Measurements from ENCODE around the gene SCGB2B2. TPM values are rescaled to one million over a fixed set of nuclear protein-coding genes. Genes with fewer than 3 reads are reported as not detected.
A peak's percentile ranks its signal among the peaks of the same experiment; 100 is the strongest.

SCGB2B2 gene
- total and polyA plus RNA-seq, 9 donors, result 0.11 to 1.6 (median 0.34) TPM

- H3K9me3 ChIP-seq, result peaks cover 0 to 4% of the 10 kb centered on the region in 2 donors
- H3K4me1 ChIP-seq (ENCODE audit: insufficient read depth), result no peaks in the 10 kb centered on the region
- intact Hi-C loops (cut with DNase I), result loop anchor here in 2 of 4 donors (5.0 to 10.0 kb wide), 2 partner anchors 76 to 928 kb away; no protein-coding TSS in a partner anchor
- TF ChIP-seq POLR2A (IDR thresholded peaks at IDR 0.05) (no peak), EP300 (IDR thresholded peaks at IDR 0.05) (no peak)
- TF ChIP-seq, protein P1, sequence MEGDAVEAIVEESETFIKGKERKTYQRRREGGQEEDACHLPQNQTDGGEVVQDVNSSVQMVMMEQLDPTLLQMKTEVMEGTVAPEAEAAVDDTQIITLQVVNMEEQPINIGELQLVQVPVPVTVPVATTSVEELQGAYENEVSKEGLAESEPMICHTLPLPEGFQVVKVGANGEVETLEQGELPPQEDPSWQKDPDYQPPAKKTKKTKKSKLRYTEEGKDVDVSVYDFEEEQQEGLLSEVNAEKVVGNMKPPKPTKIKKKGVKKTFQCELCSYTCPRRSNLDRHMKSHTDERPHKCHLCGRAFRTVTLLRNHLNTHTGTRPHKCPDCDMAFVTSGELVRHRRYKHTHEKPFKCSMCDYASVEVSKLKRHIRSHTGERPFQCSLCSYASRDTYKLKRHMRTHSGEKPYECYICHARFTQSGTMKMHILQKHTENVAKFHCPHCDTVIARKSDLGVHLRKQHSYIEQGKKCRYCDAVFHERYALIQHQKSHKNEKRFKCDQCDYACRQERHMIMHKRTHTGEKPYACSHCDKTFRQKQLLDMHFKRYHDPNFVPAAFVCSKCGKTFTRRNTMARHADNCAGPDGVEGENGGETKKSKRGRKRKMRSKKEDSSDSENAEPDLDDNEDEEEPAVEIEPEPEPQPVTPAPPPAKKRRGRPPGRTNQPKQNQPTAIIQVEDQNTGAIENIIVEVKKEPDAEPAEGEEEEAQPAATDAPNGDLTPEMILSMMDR (IDR thresholded peaks at IDR 0.05), result no peak
- DNase-seq, result no peak
- 82 to 91% (median 86%) methylated on average over 2 of the region's 2 CpGs for WGBS, 3 donors
- H3K27ac ChIP-seq, result no peak overlapping the region
- no peaks in the 10 kb centered on the region for H3K27me3 ChIP-seq
- H3K4me3 ChIP-seq, result no peak overlapping the region
- no peaks in the 10 kb centered on the region for H3K36me3 ChIP-seq
Measured at GRCh38 chr19:34713262-34713637, 36.3 kb upstream of the SCGB2B2 start.

DNA sequence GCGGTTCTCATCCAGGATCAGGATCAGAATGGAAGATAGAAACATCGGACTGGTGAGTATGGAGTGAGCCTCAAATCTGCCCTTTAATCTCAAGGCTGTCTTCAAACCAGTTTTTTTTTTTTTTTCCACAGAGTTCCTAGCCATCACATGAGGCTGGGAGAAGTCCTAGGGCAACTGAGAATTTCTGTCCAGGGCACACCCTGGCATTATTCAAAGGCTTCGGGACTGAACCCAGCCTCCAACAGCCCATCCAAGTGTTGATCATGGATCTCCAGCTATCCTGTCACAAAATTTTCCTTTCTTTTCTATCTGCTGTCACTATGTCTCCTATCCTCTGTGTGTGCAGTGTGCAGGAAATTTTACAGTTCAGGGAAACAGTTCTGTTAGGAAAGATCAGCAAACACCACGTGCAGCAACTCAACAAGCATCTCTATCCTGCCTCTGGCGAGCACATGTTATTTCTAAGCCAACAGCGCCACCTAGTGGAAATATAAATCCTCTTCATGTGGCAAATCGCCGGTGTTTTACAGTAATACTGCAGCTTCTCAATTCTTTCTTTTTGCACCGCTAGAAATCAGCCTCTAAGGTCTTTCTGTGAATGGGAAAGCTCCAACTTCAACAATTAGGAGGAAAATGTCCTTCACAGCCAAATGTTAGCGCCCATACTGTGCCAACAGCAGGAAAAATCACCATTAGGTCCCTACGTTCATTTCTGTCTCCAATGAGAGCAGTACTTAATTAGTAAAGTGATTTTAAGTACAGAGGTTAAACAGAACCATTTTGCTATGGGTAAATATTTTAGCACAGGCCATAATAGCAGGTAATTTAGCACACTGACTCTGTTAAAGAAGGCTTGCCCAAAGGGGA lies 35.7 kb upstream of the SCGB2B2 start:
- Histone ChIP-seq H3K27me3 (no peaks in the 10 kb centered on the region), H3K27ac (no peak overlapping the region), H3K4me3 (no peak overlapping the region), H3K4me1 (ENCODE audit: insufficient read depth) (no peaks in the 10 kb centered on the region), H3K9me3 (peaks cover under 1 to 4% of the 10 kb centered on the region in 2 donors), H3K36me3 (no peaks in the 10 kb centered on the region)
- peak in 2 of 5 donors; percentile 23 to 42 for DNase-seq
- intact Hi-C loops (cut with DNase I), result loop anchor here in 2 of 4 donors (5.0 to 10.0 kb wide), 2 partner anchors 75 to 928 kb away; no protein-coding TSS in a partner anchor
- TF ChIP-seq, protein P1 (IDR thresholded peaks at IDR 0.05), result peak; percentile 41 to 69 (median 57)
- no peak for TF ChIP-seq POLR2A (IDR thresholded peaks at IDR 0.05)
- WGBS, 3 donors, result 35 to 37% (median 35%) methylated on average over 11 of the region's 11 CpGs

- no peak for DNase-seq
- H3K27ac ChIP-seq, result no peak overlapping the region
- no peak overlapping the region for H3K4me3 ChIP-seq
- H3K36me3 ChIP-seq, result no peaks in the 10 kb centered on the region
- WGBS, 3 donors, result 71 to 79% (median 77%) methylated on average over 6 of the region's 6 CpGs
- TF ChIP-seq EP300 (IDR thresholded peaks at IDR 0.05) (no peak), POLR2A (IDR thresholded peaks at IDR 0.05) (no peak)
- TF ChIP-seq, protein P1 (IDR thresholded peaks at IDR 0.05), result no peak
- H3K4me1 ChIP-seq (ENCODE audit: insufficient read depth), result no peaks in the 10 kb centered on the region
- intact Hi-C loops (cut with DNase I), result loop anchor here in 2 of 4 donors (5.0 to 10.0 kb wide), 2 partner anchors 75 to 927 kb away; no protein-coding TSS in a partner anchor
- no peaks in the 10 kb centered on the region for H3K27me3 ChIP-seq
- peaks cover 4% of the 10 kb centered on the region in 2 donors for H3K9me3 ChIP-seq
Measured at GRCh38 chr19:34711890-34712289, 34.9 kb upstream of the SCGB2B2 start.

- WGBS, 3 donors, result 72 to 78% (median 74%) methylated on average over 2 of the region's 2 CpGs
- Histone ChIP-seq H3K4me3 (no peak overlapping the region), H3K4me1 (ENCODE audit: insufficient read depth) (no peaks in the 10 kb centered on the region), H3K27ac (no peak overlapping the region), H3K9me3 (peaks cover 0 to 8% of the 10 kb centered on the region in 2 donors), H3K27me3 (no peaks in the 10 kb centered on the region), H3K36me3 (no peaks in the 10 kb centered on the region)
- TF ChIP-seq, protein P1 (IDR thresholded peaks at IDR 0.05), result no peak
- TF ChIP-seq EP300 (IDR thresholded peaks at IDR 0.05) (no peak), POLR2A (IDR thresholded peaks at IDR 0.05) (no peak)
- DNase-seq, result no peak
- intact Hi-C loops (cut with DNase I), result loop anchor here in 1 of 4 donors (10.0 kb wide), 1 partner anchor 203 kb away; no protein-coding TSS in a partner anchor
Measured at GRCh38 chr19:34707661-34708060, 30.7 kb upstream of the SCGB2B2 start.

All from ovary (tissue), 9 donors.